Posterior vena cava (tissue), 2 donors: ENCODE data around the gene HOXC12. TPM values are rescaled to one million over a fixed set of nuclear protein-coding genes. Genes with fewer than 3 reads are reported as not detected.
A peak's percentile ranks its signal among the peaks of the same experiment; 100 is the strongest.

ENCODE experiments used
- DNase-seq: peaks from one replicate; pipeline ENCODE4 v3.0.0-alpha.2; 2020; ENCODE audit warnings: low spot score
- intact Hi-C, 2 donors: fragments of 100-400 bp; cut with DNase I; formaldehyde crosslinking; loops; one replicate each; pipeline versions ENCODE4 v1.14.1 to v1.14.2; 2022 to 2023
- total RNA-seq, 2 donors: library from RNA; stranded (reverse); fragmentation: NEBNext Ultra II Directional; extraction: Animal tissue kit (Norgen Biotek cat#: 25700); gene quantifications; one replicate each; pipeline ENCODE4 v1.2.1, GENCODE V29; 2021
- donor health status: DM: yes; HTN: yes; CAD: no.
- donor health status: DM: yes; HTN: yes; CAD: no.

Gene HOXC12
- total RNA-seq, 2 donors from 2014 or later: 1.1 TPM; not detected in 1

- intact Hi-C loops: loop anchor here in 1 of 2 donors (10.0 kb wide), 1 partner anchor 204 kb away; no protein-coding TSS in a partner anchor
- DNase-seq: no peak
These were observed 24.0 kb downstream of the HOXC12 start for GRCh38 chr12:53978477-53979356.

GRCh38 chr12:53980104-53980801, 25.6 kb downstream of the HOXC12 start:
- intact Hi-C loops: loop anchor here (5.0 to 10.0 kb wide), 2 partner anchors 232 to 395 kb away; no protein-coding TSS in a partner anchor
- no peak for DNase-seq

GRCh38 chr12:53980802-53981496, 26.2 kb downstream of the HOXC12 start:
- intact Hi-C loops: loop anchor here (5.0 to 10.0 kb wide), 2 partner anchors 231 to 394 kb away; no protein-coding TSS in a partner anchor
- no peak for DNase-seq

GRCh38 chr12:53981634-53982565, 27.2 kb downstream of the HOXC12 start:
- no peak for DNase-seq
- intact Hi-C loops: loop anchor here (5.0 to 10.0 kb wide), 2 partner anchors 230 to 393 kb away; no protein-coding TSS in a partner anchor

- DNase-seq: no peak
- intact Hi-C loops: loop anchor here (5.0 to 10.0 kb wide), 2 partner anchors 229 to 392 kb away; no protein-coding TSS in a partner anchor
These were observed 28.2 kb downstream of the HOXC12 start for GRCh38 chr12:53982648-53983567.

DNA sequence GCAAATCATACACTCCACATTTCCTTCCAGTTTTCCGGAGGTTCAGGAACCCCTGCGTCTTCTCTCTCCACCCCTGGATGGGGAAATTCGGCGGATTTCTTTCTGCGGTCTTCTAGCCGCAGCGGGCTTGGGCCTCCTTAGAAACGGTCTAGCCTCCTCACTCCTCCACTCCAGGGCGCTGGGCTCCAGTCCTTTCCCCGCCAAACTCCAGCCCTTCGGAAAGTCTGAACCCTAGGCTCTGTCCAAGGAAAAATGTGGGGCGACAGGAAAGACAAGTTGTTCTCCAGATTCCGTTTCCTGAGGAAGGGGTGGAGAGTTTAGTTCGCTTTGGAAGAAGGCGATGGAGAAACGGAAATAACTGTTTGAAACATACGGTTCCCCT, 28.9 kb downstream of the HOXC12 start:
- DNase-seq: no peak
- intact Hi-C loops: loop anchor here (5.0 to 10.0 kb wide), 2 partner anchors 229 to 391 kb away; no protein-coding TSS in a partner anchor

GRCh38 chr12:53983950-53984572, 29.4 kb downstream of the HOXC12 start:
- intact Hi-C loops: loop anchor here (5.0 to 10.0 kb wide), 2 partner anchors 228 to 391 kb away; no protein-coding TSS in a partner anchor
- no peak for DNase-seq

- intact Hi-C loops: loop anchor here (1.0 to 10.0 kb wide), 3 partner anchors 21 to 390 kb away; no protein-coding TSS in a partner anchor
These were observed 30.4 kb downstream of the HOXC12 start, which contains the start of gene HOXC10 for GRCh38 chr12:53984901-53985691. Gene HOXC10 (plus strand): TSS chr12:53985146. CDS start chr12:53985260, 114 bp downstream.

GRCh38 chr12:53985692-53985993, 30.9 kb downstream of the HOXC12 start:
- intact Hi-C loops: loop anchor here (1.0 to 10.0 kb wide), 2 partner anchors 21 to 389 kb away; no protein-coding TSS in a partner anchor

More at GRCh38 chr12:53984901-53985691, 30.4 kb downstream of the HOXC12 start, which contains the start of gene HOXC10:
- DNase-seq: peak; percentile 98

DNA sequence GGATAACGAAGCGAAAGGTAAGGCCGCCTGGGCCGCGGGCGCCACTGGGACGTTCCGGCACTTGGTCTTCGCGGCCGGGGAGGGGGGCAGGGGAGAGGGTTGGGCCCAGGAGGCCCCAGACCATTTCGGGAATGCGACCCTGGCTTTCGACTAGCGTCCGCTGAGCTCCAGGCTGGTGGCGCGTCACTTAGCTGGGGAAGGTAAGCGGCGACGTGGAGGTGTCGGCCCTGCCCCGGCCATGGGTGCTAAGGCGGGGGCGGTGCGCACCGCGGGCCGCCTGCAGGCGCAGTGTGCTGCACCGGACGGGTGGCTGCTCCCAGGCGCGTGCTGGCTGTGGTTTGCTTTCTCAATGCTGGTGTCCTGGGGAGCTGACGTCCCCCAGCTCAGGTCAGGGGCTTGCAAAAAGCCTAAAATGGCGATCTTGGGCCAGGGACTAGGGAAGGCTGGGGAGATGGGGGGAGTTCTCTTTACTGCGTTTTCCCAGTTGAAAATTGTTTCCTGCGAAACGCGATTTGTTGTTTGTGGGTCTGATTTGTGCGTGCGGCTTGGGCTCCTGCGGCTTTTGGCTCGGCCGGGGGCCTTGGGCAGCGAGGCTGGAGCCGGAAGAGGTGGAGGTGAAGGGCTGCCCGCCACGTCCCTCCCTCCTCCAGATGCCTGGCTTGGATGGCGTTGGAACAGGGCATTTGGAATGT, 31.4 kb downstream of the HOXC12 start:
- intact Hi-C loops: loop anchor here (1.0 to 10.0 kb wide), 3 partner anchors 20 to 389 kb away; no protein-coding TSS in a partner anchor
- no peak for DNase-seq

More at GRCh38 chr12:53985692-53985993, 30.9 kb downstream of the HOXC12 start:
- DNase-seq: no peak

GRCh38 chr12:53986686-53987483, 32.2 kb downstream of the HOXC12 start:
- no peak for DNase-seq
- intact Hi-C loops: loop anchor here (1.0 to 10.0 kb wide), 2 partner anchors 181 to 388 kb away; no protein-coding TSS in a partner anchor

DNA sequence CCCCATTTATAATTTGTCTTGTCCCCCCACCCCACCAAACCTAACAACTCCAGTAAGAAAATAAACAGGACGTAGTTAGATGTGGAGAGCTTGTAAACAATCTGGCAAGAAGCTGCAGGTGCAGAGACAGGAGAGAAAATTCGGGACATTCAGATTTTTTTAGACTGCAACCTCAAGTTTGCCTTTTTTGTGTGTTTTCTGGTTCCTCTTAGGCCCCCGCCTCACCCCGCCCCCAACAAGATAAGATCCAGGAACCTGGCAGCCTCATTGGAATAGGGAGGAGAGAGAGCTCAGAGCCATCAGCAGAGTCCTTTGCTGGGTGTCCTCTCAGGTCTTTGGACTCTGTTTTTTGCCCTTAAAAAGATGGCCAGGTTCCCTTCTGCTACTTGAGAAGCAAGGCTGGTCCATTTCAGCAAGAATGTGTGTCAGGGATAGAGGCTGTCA, 33.1 kb downstream of the HOXC12 start:
- no peak for DNase-seq
- intact Hi-C loops: loop anchor here in 1 of 2 donors (10.0 kb wide), 1 partner anchor 387 kb away; no protein-coding TSS in a partner anchor

DNA sequence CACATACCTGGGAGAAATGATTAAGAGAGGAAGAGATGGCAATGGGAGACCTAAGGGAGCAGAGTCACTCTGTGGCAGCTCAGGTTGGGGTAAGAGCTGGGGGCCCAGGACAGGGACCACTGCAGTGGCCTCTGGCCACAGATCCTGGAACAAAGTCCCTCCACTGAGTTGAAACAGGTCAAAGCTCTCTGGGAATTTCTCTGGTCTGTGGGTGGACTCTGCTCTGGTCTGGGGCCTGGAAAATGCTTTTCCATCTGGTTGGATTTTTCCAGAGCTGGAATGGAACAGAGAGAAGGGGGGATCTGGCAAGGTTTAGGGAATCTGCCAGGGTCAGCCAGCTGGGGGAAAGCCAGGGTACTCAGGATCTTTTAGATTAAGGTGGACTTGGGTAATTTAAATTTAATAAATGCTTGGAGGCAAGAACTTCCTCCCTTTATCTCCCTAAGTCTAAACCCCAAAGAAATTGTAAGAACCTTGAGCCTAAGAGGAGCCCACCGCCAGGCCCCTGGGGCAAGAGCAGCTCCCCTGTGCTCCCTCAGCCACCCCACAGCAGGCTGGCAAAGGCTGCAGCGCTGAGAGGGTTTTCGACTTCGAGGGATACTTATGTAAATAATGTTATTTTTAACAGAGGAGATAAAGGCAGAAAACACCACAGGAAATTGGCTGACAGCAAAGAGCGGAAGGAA, 34.0 kb downstream of the HOXC12 start:
- no peak for DNase-seq
- intact Hi-C loops: loop anchor here in 1 of 2 donors (10.0 kb wide), 1 partner anchor 386 kb away; no protein-coding TSS in a partner anchor
